HEK293 (cell line): ENCODE data around the gene RASL10A.

Source experiments
- CTCF ChIA-PET: fragments of 350-600 bp; formaldehyde crosslinking; extraction: SDS; loops from one replicate; lab custom pipeline; 2021; ENCODE audit warnings: antibody characterized with exemption; lab: Yijun Ruan, JAX
- POLR2A ChIA-PET: fragments of 300-600 bp; formaldehyde crosslinking; extraction: SDS; loops from one replicate; lab custom pipeline; 2020; ENCODE audit warnings: antibody characterized with exemption, inconsistent platforms; lab: Yijun Ruan, JAX
- H3K27ac ChIP-seq: fragments of 200-500 bp; sonication (Bioruptor generic); 2 replicates; pipeline ENCODE4 v1.5.1; 2014; ENCODE audit warnings: low read depth, low read length, control low read depth, inconsistent platforms; ENCODE audit errors: extremely low read depth
- H3K36me3 ChIP-seq, 2 experiments: fragments of 200-500 bp in 1 of 2; sonication (Bioruptor generic) in 1 of 2; 1 replicate in 1 of 2; 2 replicates in 1 of 2; pipeline ENCODE4 v1.5.1; 2014 to 2017; ENCODE audit warnings: inconsistent platforms in 2 of 2, low read length in 2 of 2; ENCODE audit not compliant: control insufficient read depth in 2 of 2, insufficient read depth in 1 of 2
- H3K4me1 ChIP-seq: fragments of 200-500 bp; sonication (Bioruptor generic); 2 replicates; pipeline ENCODE4 v1.5.1; 2014; ENCODE audit warnings: mild to moderate bottlenecking, low read length, inconsistent platforms; ENCODE audit not compliant: control insufficient read depth, insufficient read depth
- H3K4me3 ChIP-seq: 2 replicates; pipeline ENCODE4 v1.5.1; 2011; ENCODE audit warnings: low read depth, mild to moderate bottlenecking, control low read depth, low read length, moderate library complexity
- H3K9me3 ChIP-seq: fragments of 200-500 bp; sonication (Bioruptor generic); 2 replicates; pipeline ENCODE4 v1.5.1; 2014; ENCODE audit warnings: low read depth, low read length, inconsistent platforms; ENCODE audit not compliant: control insufficient read depth, insufficient read depth
- BCL11A ChIP-seq: fragments of 450-650 bp; formaldehyde crosslinking; IDR thresholded peaks from 2 replicates; pipeline ENCODE4 v1.5.1; 2016; ENCODE audit warnings: low read depth, missing biosample characterization, missing genetic modification characterization
- BCL11B ChIP-seq: fragments of 450-650 bp; formaldehyde crosslinking; IDR thresholded peaks from 2 replicates; pipeline ENCODE4 v1.5.1; 2016; ENCODE audit warnings: low read depth, missing biosample characterization, missing genetic modification characterization
- GLIS2 ChIP-seq: fragments of 450-650 bp; formaldehyde crosslinking; IDR thresholded peaks from 2 replicates; pipeline ENCODE4 v1.5.1; 2016; ENCODE audit warnings: missing biosample characterization, missing genetic modification characterization
- INSM2 ChIP-seq: fragments of 450-650 bp; formaldehyde crosslinking; IDR thresholded peaks from 2 replicates; pipeline ENCODE4 v1.5.1; 2016; ENCODE audit warnings: missing biosample characterization, missing genetic modification characterization
- KLF8 ChIP-seq: fragments of 450-650 bp; formaldehyde crosslinking; IDR thresholded peaks from 2 replicates; pipeline ENCODE4 v1.5.1; 2016; ENCODE audit warnings: missing biosample characterization, missing genetic modification characterization
- PBX3 ChIP-seq: sonication (generic); formaldehyde crosslinking; IDR thresholded peaks from 2 replicates; pipeline ENCODE4 v1.8.1; 2022; ENCODE audit warnings: mild to moderate bottlenecking, moderate library complexity, missing genetic modification reagents
- PRDM10 ChIP-seq: fragments of 450-650 bp; formaldehyde crosslinking; IDR thresholded peaks from 2 replicates; pipeline ENCODE4 v1.5.1; 2016; ENCODE audit warnings: missing biosample characterization, missing genetic modification characterization
- SCRT1 ChIP-seq: fragments of 450-650 bp; formaldehyde crosslinking; IDR thresholded peaks from 2 replicates; pipeline ENCODE4 v1.5.1; 2016; ENCODE audit warnings: missing biosample characterization, missing genetic modification characterization, borderline replicate concordance
- SP2 ChIP-seq: fragments of 450-650 bp; formaldehyde crosslinking; IDR thresholded peaks from 2 replicates; pipeline ENCODE4 v1.5.1; 2016; ENCODE audit warnings: missing biosample characterization, missing genetic modification characterization
- YY1 ChIP-seq: fragments of 450-650 bp; formaldehyde crosslinking; IDR thresholded peaks from 2 replicates; pipeline ENCODE4 v1.5.1; 2018; ENCODE audit warnings: missing biosample characterization, missing genetic modification characterization
- ZBTB48 ChIP-seq: fragments of 450-650 bp; formaldehyde crosslinking; IDR thresholded peaks from 2 replicates; pipeline ENCODE4 v1.5.1; 2016; ENCODE audit warnings: missing biosample characterization, missing genetic modification characterization
- ZFP41 ChIP-seq: fragments of 450-650 bp; formaldehyde crosslinking; IDR thresholded peaks from 2 replicates; pipeline ENCODE4 v1.5.1; 2016; ENCODE audit warnings: missing biosample characterization, missing genetic modification characterization, borderline replicate concordance
- ZIC2 ChIP-seq: fragments of 450-650 bp; formaldehyde crosslinking; IDR thresholded peaks from 2 replicates; pipeline ENCODE4 v1.5.1; 2016; ENCODE audit warnings: missing biosample characterization, missing genetic modification characterization
- ZNF174 ChIP-seq: fragments of 450-650 bp; formaldehyde crosslinking; IDR thresholded peaks from 2 replicates; pipeline ENCODE4 v1.5.0; 2017; ENCODE audit warnings: missing biosample characterization, mild to moderate bottlenecking, missing genetic modification characterization
- ZNF311 ChIP-seq: fragments of 450-650 bp; formaldehyde crosslinking; IDR thresholded peaks from 2 replicates; pipeline ENCODE4 v1.5.1; 2017; ENCODE audit warnings: missing biosample characterization, missing genetic modification characterization, borderline replicate concordance
- ZNF335 ChIP-seq: fragments of 450-650 bp; formaldehyde crosslinking; conservative IDR thresholded peaks from 2 replicates; pipeline ENCODE4 v1.5.1; 2016; ENCODE audit warnings: missing biosample characterization, missing genetic modification characterization
- ZNF366 ChIP-seq: fragments of 450-650 bp; formaldehyde crosslinking; conservative IDR thresholded peaks from 2 replicates; pipeline ENCODE4 v1.5.1; 2016; ENCODE audit warnings: missing biosample characterization, missing genetic modification characterization
- ZNF514 ChIP-seq: fragments of 450-650 bp; formaldehyde crosslinking; IDR thresholded peaks from 2 replicates; pipeline ENCODE4 v1.5.1; 2016; ENCODE audit warnings: missing biosample characterization, missing genetic modification characterization
- ZNF549 ChIP-seq: fragments of 450-650 bp; IDR thresholded peaks from 2 replicates; pipeline ENCODE4 v1.5.1; 2018; ENCODE audit warnings: missing biosample characterization, missing genetic modification characterization, mild to moderate bottlenecking, inconsistent platforms, moderate library complexity
- ZNF585B ChIP-seq: fragments of 450-650 bp; formaldehyde crosslinking; IDR thresholded peaks from 2 replicates; pipeline ENCODE4 v1.5.1; 2016; ENCODE audit warnings: missing biosample characterization, missing genetic modification characterization
- ZNF600 ChIP-seq: fragments of 450-650 bp; formaldehyde crosslinking; IDR thresholded peaks from 2 replicates; pipeline ENCODE4 v1.5.1; 2016; ENCODE audit warnings: missing biosample characterization, missing genetic modification characterization
- ZNF768 ChIP-seq: fragments of 450-650 bp; formaldehyde crosslinking; IDR thresholded peaks from 2 replicates; pipeline ENCODE4 v1.5.1; 2018; ENCODE audit warnings: missing biosample characterization, mild to moderate bottlenecking, missing genetic modification characterization
- ZNF776 ChIP-seq: fragments of 450-650 bp; formaldehyde crosslinking; IDR thresholded peaks from 2 replicates; pipeline ENCODE4 v1.5.0; 2017; ENCODE audit warnings: missing biosample characterization, missing genetic modification characterization, borderline replicate concordance
- ZNF785 ChIP-seq: fragments of 450-650 bp; formaldehyde crosslinking; IDR thresholded peaks from 2 replicates; pipeline ENCODE4 v1.5.1; 2016; ENCODE audit warnings: missing biosample characterization, missing genetic modification characterization
- ZSCAN16 ChIP-seq: fragments of 450-650 bp; formaldehyde crosslinking; IDR thresholded peaks from 2 replicates; pipeline ENCODE4 v1.5.1; 2016; ENCODE audit warnings: missing biosample characterization, missing genetic modification characterization
- ZSCAN30 ChIP-seq: fragments of 450-650 bp; IDR thresholded peaks from 2 replicates; pipeline ENCODE4 v1.5.1; 2018; ENCODE audit warnings: missing biosample characterization, mild to moderate bottlenecking, missing genetic modification characterization, moderate library complexity
- ZXDB ChIP-seq: fragments of 450-650 bp; formaldehyde crosslinking; IDR thresholded peaks from 2 replicates; pipeline ENCODE4 v1.5.1; 2016; ENCODE audit warnings: missing biosample characterization, missing genetic modification characterization
- TF ChIP-seq, protein P1 (sequence below): fragments of 450-650 bp; formaldehyde crosslinking; IDR thresholded peaks from 2 replicates; pipeline ENCODE4 v1.5.1; 2016; ENCODE audit warnings: missing biosample characterization, missing genetic modification characterization
- TF ChIP-seq, protein P2 (sequence below): fragments of 450-650 bp; formaldehyde crosslinking; IDR thresholded peaks from 2 replicates; pipeline ENCODE4 v1.5.1; 2017; ENCODE audit warnings: missing biosample characterization, missing genetic modification characterization

Gene RASL10A

GRCh38 chr22:29267858-29268510, 47.5 kb downstream of the RASL10A start, which contains the start of the genes EWSR1 and RHBDD3:
Gene EWSR1 (plus strand): TSS chr22:29268268. CDS start chr22:29268337, 69 bp downstream.
Gene RHBDD3 (minus strand): TSS chr22:29267981. CDS start chr22:29265626, 2,355 bp downstream.
- Histone ChIP-seq H3K4me3 (peak within 1 kb of the TSS; percentile 75), H3K27ac (peak within 1 kb of the TSS; percentile 99), H3K9me3 (no peaks in the 10 kb centered on the region), H3K4me1 (peaks cover 5% of the 10 kb centered on the region), H3K36me3 (peaks cover 14 to 77% of the 10 kb centered on the region in 2 experiments)
- POLR2A ChIA-PET: interaction anchor here (0.8 to 2.2 kb wide), 5 partner anchors 9 to 121 kb away, joined by 3 to 8 read pairs (median 4); partner anchors contain the start of genes AP1B1 and EMID1
- CTCF ChIA-PET: interaction anchor here (0.7 to 0.9 kb wide), 3 partner anchors 22 to 145 kb away, joined by 3 read pairs; no protein-coding TSS in a partner anchor
- TF ChIP-seq ZXDB (tag by site-specific recombination): peak; percentile 95
- peak; percentile 85; the same call in 1 of the 2 replicates for TF ChIP-seq BCL11B (tag by site-specific recombination)
- peak; percentile 88 for TF ChIP-seq ZSCAN16 (tag by site-specific recombination)
- TF ChIP-seq PRDM10 (tag by site-specific recombination): peak; percentile 100
- peak; percentile 95 for TF ChIP-seq YY1 (tag by site-specific recombination)
- TF ChIP-seq ZNF514 (tag by site-specific recombination): no peak
- no peak for TF ChIP-seq ZNF174
- TF ChIP-seq ZNF768 (tag by site-specific recombination): no peak
- peak; percentile 86 for TF ChIP-seq ZNF335
- TF ChIP-seq, protein P1, sequence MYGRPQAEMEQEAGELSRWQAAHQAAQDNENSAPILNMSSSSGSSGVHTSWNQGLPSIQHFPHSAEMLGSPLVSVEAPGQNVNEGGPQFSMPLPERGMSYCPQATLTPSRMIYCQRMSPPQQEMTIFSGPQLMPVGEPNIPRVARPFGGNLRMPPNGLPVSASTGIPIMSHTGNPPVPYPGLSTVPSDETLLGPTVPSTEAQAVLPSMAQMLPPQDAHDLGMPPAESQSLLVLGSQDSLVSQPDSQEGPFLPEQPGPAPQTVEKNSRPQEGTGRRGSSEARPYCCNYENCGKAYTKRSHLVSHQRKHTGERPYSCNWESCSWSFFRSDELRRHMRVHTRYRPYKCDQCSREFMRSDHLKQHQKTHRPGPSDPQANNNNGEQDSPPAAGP: peak; percentile 88
- peak; percentile 82 for TF ChIP-seq BCL11A
- TF ChIP-seq ZNF311 (tag by site-specific recombination): no peak
- peak; percentile 88 for TF ChIP-seq ZSCAN30
- TF ChIP-seq ZBTB48 (tag by site-specific recombination): peak; percentile 100
- 0 out of 2 replicates have a peak, but pooled peaks have one; percentile 71 for TF ChIP-seq ZNF785
- peak; percentile 97 for TF ChIP-seq ZIC2 (tag by site-specific recombination)
- TF ChIP-seq ZNF366 (tag by site-specific recombination): peak; percentile 90
- no peak for TF ChIP-seq ZNF776 (tag by site-specific recombination)
- TF ChIP-seq ZNF549: no peak
- TF ChIP-seq ZNF600: peak; percentile 92
- no peak for TF ChIP-seq ZFP41
- peak; percentile 59; the same call in 1 of the 2 replicates for TF ChIP-seq INSM2
- TF ChIP-seq KLF8 (tag by site-specific recombination): peak; percentile 82
- TF ChIP-seq GLIS2 (tag by site-specific recombination): peak; percentile 93
- TF ChIP-seq ZNF585B (tag by site-specific recombination): no peak
- TF ChIP-seq SP2 (tag by site-specific recombination): peak; percentile 33; the same call in 1 of the 2 replicates
- TF ChIP-seq PBX3: peak; percentile 75; the same call in 1 of the 2 replicates
- no peak for TF ChIP-seq SCRT1 (tag by site-specific recombination)
- TF ChIP-seq, protein P2, sequence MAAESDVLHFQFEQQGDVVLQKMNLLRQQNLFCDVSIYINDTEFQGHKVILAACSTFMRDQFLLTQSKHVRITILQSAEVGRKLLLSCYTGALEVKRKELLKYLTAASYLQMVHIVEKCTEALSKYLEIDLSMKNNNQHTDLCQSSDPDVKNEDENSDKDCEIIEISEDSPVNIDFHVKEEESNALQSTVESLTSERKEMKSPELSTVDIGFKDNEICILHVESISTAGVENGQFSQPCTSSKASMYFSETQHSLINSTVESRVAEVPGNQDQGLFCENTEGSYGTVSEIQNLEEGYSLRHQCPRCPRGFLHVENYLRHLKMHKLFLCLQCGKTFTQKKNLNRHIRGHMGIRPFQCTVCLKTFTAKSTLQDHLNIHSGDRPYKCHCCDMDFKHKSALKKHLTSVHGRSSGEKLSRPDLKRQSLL: no peak
